Measurements from ENCODE around the gene NFILZ.

The NFILZ gene

GRCh38 chr19:8629996-8630683 is at the start of gene NFILZ:
NFILZ (plus strand) TSS chr19:8630633; CDS start chr19:8676766, 46,133 bp downstream.
- DNase-seq (ENCODE audit: low spot score) = no peak

GRCh38 chr19:8580710-8581281 is 49.6 kb upstream of the NFILZ start:
- peak; percentile 75 for DNase-seq (ENCODE audit: low spot score)

GRCh38 chr19:8584965-8585893 is 45.2 kb upstream of the NFILZ start:
- DNase-seq (ENCODE audit: low spot score) = no peak

- DNase-seq (ENCODE audit: low spot score) = no peak
Observed at GRCh38 chr19:8585894-8586750, 44.3 kb upstream of the NFILZ start.

- DNase-seq (ENCODE audit: low spot score) = no peak
Observed at GRCh38 chr19:8589177-8589714, 41.2 kb upstream of the NFILZ start.

GRCh38 chr19:8592231-8593009 is 38.0 kb upstream of the NFILZ start:
- DNase-seq (ENCODE audit: low spot score) = peak; percentile 85

- no peak for DNase-seq (ENCODE audit: low spot score)
Observed at GRCh38 chr19:8593931-8594330, 36.5 kb upstream of the NFILZ start.

GRCh38 chr19:8595651-8596050 is 34.8 kb upstream of the NFILZ start:
- DNase-seq (ENCODE audit: low spot score) = no peak

GRCh38 chr19:8596168-8596567 is 34.3 kb upstream of the NFILZ start:
- no peak for DNase-seq (ENCODE audit: low spot score)

- DNase-seq (ENCODE audit: low spot score) = no peak
Observed at GRCh38 chr19:8600064-8600463, 30.4 kb upstream of the NFILZ start.

- no peak for DNase-seq (ENCODE audit: low spot score)
Observed at GRCh38 chr19:8600816-8601215, 29.6 kb upstream of the NFILZ start.

- DNase-seq (ENCODE audit: low spot score) = no peak
Observed at GRCh38 chr19:8601796-8602195, 28.6 kb upstream of the NFILZ start.

- no peak for DNase-seq (ENCODE audit: low spot score)
Observed at GRCh38 chr19:8605514-8605913, 24.9 kb upstream of the NFILZ start.

GRCh38 chr19:8607386-8607785 is 23.0 kb upstream of the NFILZ start:
- peak; percentile 90 for DNase-seq (ENCODE audit: low spot score)

- no peak for DNase-seq (ENCODE audit: low spot score)
Observed at GRCh38 chr19:8608941-8609278, 21.5 kb upstream of the NFILZ start.

- DNase-seq (ENCODE audit: low spot score) = peak; percentile 77
Observed at GRCh38 chr19:8609279-8610040, 21.0 kb upstream of the NFILZ start.

- DNase-seq (ENCODE audit: low spot score) = peak; percentile 59
Observed at GRCh38 chr19:8610041-8610935, 20.1 kb upstream of the NFILZ start, which contains the start of gene ADAMTS10. ADAMTS10 (minus strand) TSS chr19:8610715; CDS start chr19:8605710, 5,005 bp downstream.

- no peak for DNase-seq (ENCODE audit: low spot score)
Observed at GRCh38 chr19:8610936-8611300, 19.5 kb upstream of the NFILZ start.

- no peak for DNase-seq (ENCODE audit: low spot score)
Observed at GRCh38 chr19:8611391-8611876, 19.0 kb upstream of the NFILZ start.

All from hepatic stellate cell (primary cell).